ENCODE measurements around the gene LIMS3.
"Not testable (repeated sequence)": the region's sequence is repeated elsewhere in the genome, so short reads cannot be mapped to it uniquely, and the experiment has no call there.

Gene LIMS3

GRCh38 chr2:109927803-109928202, 29.3 kb downstream of the LIMS3 start:
- not testable (repeated sequence) for DNase-seq

DNA sequence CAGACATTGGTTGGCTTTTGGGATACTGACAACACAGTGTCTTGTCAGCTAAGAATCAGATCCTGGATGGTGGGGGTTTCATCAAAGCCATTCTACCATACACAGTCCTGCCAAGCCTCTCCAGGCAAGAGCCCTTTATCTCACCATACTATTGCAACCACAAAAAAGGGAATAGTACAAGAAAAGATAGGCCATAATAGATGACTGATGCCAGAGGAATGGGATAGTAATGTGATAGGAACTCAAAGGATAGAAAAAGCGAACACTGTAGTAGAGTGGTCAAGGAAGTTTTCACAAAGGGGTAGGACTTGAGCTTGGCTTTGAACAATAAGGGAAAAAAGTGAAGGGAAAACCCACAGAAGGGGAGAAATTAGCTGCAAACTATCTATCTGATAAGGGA, 30.7 kb downstream of the LIMS3 start:
- DNase-seq = not testable (repeated sequence)

DNA sequence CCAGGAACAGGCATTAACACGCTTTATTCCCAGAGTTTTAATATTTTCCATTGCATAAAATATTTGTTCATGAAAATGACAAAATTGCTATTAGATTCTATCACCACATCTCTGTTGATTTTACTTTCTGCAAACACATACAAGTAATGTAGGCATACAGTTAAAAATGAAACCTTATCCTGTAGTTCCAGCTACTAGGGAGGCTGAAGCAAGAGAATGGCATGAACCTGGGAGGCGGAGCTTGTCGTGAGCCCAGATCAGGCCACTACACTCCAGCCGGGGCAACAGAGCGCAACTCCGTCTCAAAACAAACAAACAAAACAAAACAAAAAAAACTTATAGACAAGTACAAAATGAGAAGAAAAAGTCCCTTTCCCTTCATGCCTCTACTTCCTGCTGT, 38.0 kb downstream of the LIMS3 start:
- DNase-seq = not testable (repeated sequence)

- DNase-seq = not testable (repeated sequence)
Observed at GRCh38 chr2:109945362-109945761, 46.9 kb downstream of the LIMS3 start.

- DNase-seq = not testable (repeated sequence)
Observed at GRCh38 chr2:109947262-109947958, 48.9 kb downstream of the LIMS3 start.

DNA sequence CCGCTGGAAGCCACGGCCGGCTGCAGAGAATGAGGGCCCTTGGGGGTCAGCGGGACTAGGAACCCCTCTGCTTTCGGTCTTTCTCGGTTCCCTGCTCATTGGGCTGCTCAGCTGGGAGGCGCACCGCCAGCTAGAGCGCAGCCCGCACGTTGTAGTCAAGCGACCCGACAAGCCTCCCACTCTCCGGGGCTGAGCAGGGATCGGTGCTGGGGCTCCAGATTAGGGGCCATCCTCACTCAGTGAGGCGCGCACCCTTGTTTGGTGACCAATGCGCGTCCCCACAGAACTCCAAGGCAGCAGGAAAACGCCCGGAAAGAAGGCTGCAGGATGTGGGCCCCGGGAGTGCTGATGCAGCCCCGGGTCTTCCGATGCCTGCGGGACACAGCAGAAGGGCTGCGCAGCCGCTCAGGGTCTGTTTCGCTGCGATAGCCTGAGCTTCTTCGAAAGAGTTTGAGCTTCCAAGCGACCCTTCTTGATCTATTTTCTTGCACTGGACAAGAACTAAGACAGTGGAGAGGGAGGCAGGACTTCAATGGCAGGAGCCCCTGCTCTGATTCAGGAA, 49.6 kb downstream of the LIMS3 start:
- DNase-seq = not testable (repeated sequence)

GRCh38 chr2:109950146-109950843, 51.8 kb downstream of the LIMS3 start:
- not testable (repeated sequence) for DNase-seq

GRCh38 chr2:109963942-109964341, 65.5 kb downstream of the LIMS3 start:
- not testable (repeated sequence) for DNase-seq

GRCh38 chr2:109965482-109965881, 67.0 kb downstream of the LIMS3 start:
- not testable (repeated sequence) for DNase-seq

- not testable (repeated sequence) for DNase-seq
Observed at GRCh38 chr2:109966107-109966736, 67.7 kb downstream of the LIMS3 start.

DNA sequence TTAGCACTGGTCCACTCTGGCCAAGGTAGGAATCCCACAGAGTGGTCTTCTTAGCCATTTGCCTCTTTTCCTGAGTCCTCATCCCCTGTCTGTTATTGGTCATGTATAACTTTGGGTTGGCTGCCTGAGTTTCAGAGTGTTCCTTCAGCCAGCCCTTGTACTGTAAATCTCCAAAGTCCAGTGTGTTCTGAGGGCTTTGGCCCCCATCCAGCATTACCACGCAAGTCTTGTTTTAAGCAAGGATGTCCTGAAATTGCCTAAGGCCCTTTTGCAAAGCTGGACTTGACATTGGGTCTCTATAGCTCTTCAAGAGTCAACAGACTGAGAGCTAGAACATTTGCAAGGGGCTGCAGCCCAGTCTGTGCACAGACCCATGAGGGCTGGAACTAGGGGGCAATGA, 68.4 kb downstream of the LIMS3 start:
- DNase-seq = not testable (repeated sequence)

DNA sequence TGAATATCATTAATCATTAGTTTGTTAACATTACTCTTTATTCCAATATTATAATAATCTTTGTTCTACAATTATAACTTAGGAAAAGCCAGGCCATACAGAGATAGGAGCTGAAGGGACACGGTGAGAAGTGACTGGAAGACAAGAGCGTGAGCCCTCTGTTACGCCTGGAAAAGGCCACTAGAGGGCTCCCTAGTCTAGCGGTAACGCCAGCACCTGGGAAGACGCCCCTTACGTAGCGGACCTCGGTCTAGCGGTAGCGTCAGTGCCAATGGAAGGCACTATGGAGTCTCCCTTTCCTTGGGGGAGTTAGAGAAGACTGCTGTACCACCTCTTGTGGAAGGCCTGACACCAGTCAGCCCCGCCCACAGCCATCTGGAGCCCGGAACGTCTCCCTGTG, 71.4 kb downstream of the LIMS3 start:
- DNase-seq = not testable (repeated sequence)

GRCh38 chr2:109971710-109972109, 73.2 kb downstream of the LIMS3 start:
- DNase-seq = not testable (repeated sequence)

Measured in NCI-H2081 (cell line).